Panc1 (cell line): ENCODE measurements around the gene ZBED1. TPM values are rescaled to one million over a fixed set of nuclear protein-coding genes. Genes with fewer than 3 reads are reported as not detected.
"Not testable (repeated sequence)": the region's sequence is repeated elsewhere in the genome, so short reads cannot be mapped to it uniquely, and the experiment has no call there.

Experiments used
- ATAC-seq: fragments of 200-7000 bp; cut with Tn5 transposase; 2 replicates; pipeline ENCODE4 v1.9.1; 2020; ENCODE audit warnings: mild to moderate bottlenecking, moderate library complexity
- BruUV-seq: library from RNA; stranded (reverse); fragments of 400-500 nt; replicated peaks from 2 replicates; lab custom pipeline; 2021; lab: Mats Ljungman, UMichigan
- CTCF ChIA-PET: fragments of 300-600 bp; sonication (Branson Sonifier 250); formaldehyde crosslinking; loops from one replicate; lab custom pipeline; 2022; ENCODE audit warnings: antibody characterized with exemption; lab: Charles Lee
- POLR2A ChIA-PET: fragments of 300-600 bp; sonication (Branson Sonifier 250); formaldehyde crosslinking; loops from one replicate; lab custom pipeline; 2022; ENCODE audit warnings: antibody characterized with exemption; lab: Charles Lee
- DNase-seq: peaks from one replicate; pipeline ENCODE4 v3.0.0-alpha.2; 2010; ENCODE audit warnings: low read depth, low spot score
- H3K27ac ChIP-seq: 2 replicates; pipeline ENCODE4 v1.5.1; 2011; ENCODE audit warnings: mild to moderate bottlenecking, low read length, inconsistent platforms
- H3K27me3 ChIP-seq: fragments of 200-500 bp; sonication (Bioruptor generic); 2 replicates; pipeline ENCODE4 v1.6.0; 2014; ENCODE audit warnings: low read length, inconsistent platforms; ENCODE audit not compliant: control insufficient read depth, insufficient read depth
- H3K36me3 ChIP-seq: fragments of 200-500 bp; sonication (Bioruptor generic); 2 replicates; pipeline ENCODE4 v1.5.1; 2014; ENCODE audit warnings: inconsistent platforms, mild to moderate bottlenecking, low read length, moderate library complexity; ENCODE audit not compliant: control insufficient read depth, insufficient read depth
- H3K4me1 ChIP-seq: 2 replicates; pipeline ENCODE4 v1.5.1; 2011; ENCODE audit warnings: inconsistent platforms, mild to moderate bottlenecking, low read length, moderate library complexity; ENCODE audit not compliant: control insufficient read depth, insufficient read depth
- H3K4me3 ChIP-seq, 2 experiments: 2 replicates each; pipeline ENCODE4 v1.5.1; 2011 to 2012; ENCODE audit warnings: low read depth in 2 of 2, low read length in 2 of 2, mild to moderate bottlenecking in 2 of 2, inconsistent platforms in 1 of 2, moderate library complexity in 1 of 2
- H3K9me3 ChIP-seq: fragments of 200-500 bp; sonication (Bioruptor generic); 2 replicates; pipeline ENCODE4 v1.5.1; 2014; ENCODE audit warnings: low read depth, mild to moderate bottlenecking, inconsistent platforms, low read length, moderate library complexity; ENCODE audit not compliant: control insufficient read depth, insufficient read depth
- POLR2AphosphoS5 ChIP-seq: IDR thresholded peaks from 2 replicates; pipeline ENCODE4 v1.6.1; 2012; ENCODE audit warnings: mild to moderate bottlenecking, low read depth, low read length, moderate library complexity
- SIN3A ChIP-seq: IDR thresholded peaks from 2 replicates; pipeline ENCODE4 v1.6.1; 2012; ENCODE audit warnings: low read depth, mild to moderate bottlenecking, low read length, moderate library complexity, borderline replicate concordance; ENCODE audit not compliant: insufficient read depth
- TCF7L2 ChIP-seq: IDR thresholded peaks from 2 replicates; pipeline ENCODE4 v1.6.1; 2011; ENCODE audit warnings: mild to moderate bottlenecking, low read depth, low read length, inconsistent platforms
- in situ Hi-C: cut with HindIII; loops from 2 replicates; pipeline ENCODE4 v1.10.0; 2016; ENCODE audit warnings: low sequenced_read_pairs, low pct_unique_long_range_greater_than_20kb
- intact Hi-C: fragments of 100-400 bp; cut with micrococcal nuclease; formaldehyde crosslinking; loops from one replicate; pipeline ENCODE4 v1.10.0; 2022; ENCODE audit not compliant: unreplicated experiment
- total RNA-seq: library from RNA; stranded (reverse); gene quantifications from one replicate; pipeline ENCODE4 v1.2.1, GENCODE V29; 2021; ENCODE audit not compliant: unreplicated experiment
- TF ChIP-seq, protein P1 (sequence below): fragments of 450-650 bp; IDR thresholded peaks from 2 replicates; pipeline ENCODE4 v1.5.1; 2017; ENCODE audit warnings: mild to moderate bottlenecking
- TF ChIP-seq, protein P2 (sequence below), 2 experiments: IDR thresholded peaks; 2 replicates each; pipeline ENCODE4 v1.6.1; 2011 to 2012; ENCODE audit warnings: low read depth in 2 of 2, control low read depth in 1 of 2, low read length in 1 of 2, mild to moderate bottlenecking in 1 of 2, moderate library complexity in 1 of 2; ENCODE audit not compliant: insufficient read depth in 1 of 2

Gene ZBED1
- total RNA-seq, 1 experiment from 2014 or later, result 23.9 TPM

DNA sequence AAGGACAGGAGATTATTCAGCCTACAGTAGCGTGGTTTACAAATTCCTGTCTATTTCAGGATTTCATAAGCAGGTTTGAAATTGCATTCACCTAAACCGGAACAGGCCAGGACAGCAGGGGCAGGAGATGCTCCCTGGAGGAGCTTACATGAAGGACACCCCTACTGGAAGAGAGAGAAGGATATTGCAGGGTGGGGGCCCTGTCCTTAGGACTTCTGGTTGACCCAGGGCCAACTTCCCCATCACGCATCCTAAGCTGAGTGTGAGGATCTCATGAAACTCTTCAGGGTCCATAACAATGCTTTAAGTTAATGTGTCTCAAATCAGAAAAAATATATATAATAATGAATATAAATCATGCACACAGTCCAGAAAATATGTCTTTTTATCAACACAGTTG lies 6.4 kb upstream of the ZBED1 start:
- TF ChIP-seq, protein P1, sequence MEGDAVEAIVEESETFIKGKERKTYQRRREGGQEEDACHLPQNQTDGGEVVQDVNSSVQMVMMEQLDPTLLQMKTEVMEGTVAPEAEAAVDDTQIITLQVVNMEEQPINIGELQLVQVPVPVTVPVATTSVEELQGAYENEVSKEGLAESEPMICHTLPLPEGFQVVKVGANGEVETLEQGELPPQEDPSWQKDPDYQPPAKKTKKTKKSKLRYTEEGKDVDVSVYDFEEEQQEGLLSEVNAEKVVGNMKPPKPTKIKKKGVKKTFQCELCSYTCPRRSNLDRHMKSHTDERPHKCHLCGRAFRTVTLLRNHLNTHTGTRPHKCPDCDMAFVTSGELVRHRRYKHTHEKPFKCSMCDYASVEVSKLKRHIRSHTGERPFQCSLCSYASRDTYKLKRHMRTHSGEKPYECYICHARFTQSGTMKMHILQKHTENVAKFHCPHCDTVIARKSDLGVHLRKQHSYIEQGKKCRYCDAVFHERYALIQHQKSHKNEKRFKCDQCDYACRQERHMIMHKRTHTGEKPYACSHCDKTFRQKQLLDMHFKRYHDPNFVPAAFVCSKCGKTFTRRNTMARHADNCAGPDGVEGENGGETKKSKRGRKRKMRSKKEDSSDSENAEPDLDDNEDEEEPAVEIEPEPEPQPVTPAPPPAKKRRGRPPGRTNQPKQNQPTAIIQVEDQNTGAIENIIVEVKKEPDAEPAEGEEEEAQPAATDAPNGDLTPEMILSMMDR, result no peak
- TF ChIP-seq POLR2AphosphoS5, result no peak
- no peak for TF ChIP-seq SIN3A
- TF ChIP-seq, protein P2, sequence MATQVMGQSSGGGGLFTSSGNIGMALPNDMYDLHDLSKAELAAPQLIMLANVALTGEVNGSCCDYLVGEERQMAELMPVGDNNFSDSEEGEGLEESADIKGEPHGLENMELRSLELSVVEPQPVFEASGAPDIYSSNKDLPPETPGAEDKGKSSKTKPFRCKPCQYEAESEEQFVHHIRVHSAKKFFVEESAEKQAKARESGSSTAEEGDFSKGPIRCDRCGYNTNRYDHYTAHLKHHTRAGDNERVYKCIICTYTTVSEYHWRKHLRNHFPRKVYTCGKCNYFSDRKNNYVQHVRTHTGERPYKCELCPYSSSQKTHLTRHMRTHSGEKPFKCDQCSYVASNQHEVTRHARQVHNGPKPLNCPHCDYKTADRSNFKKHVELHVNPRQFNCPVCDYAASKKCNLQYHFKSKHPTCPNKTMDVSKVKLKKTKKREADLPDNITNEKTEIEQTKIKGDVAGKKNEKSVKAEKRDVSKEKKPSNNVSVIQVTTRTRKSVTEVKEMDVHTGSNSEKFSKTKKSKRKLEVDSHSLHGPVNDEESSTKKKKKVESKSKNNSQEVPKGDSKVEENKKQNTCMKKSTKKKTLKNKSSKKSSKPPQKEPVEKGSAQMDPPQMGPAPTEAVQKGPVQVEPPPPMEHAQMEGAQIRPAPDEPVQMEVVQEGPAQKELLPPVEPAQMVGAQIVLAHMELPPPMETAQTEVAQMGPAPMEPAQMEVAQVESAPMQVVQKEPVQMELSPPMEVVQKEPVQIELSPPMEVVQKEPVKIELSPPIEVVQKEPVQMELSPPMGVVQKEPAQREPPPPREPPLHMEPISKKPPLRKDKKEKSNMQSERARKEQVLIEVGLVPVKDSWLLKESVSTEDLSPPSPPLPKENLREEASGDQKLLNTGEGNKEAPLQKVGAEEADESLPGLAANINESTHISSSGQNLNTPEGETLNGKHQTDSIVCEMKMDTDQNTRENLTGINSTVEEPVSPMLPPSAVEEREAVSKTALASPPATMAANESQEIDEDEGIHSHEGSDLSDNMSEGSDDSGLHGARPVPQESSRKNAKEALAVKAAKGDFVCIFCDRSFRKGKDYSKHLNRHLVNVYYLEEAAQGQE (IDR thresholded peaks at IDR 0.05; ENCODE audit: insufficient read depth in 1 of 2, low read depth in 2 of 2, low read length in 1 of 2), result no peak
- no peak for ATAC-seq
- no TSS peak for BruUV-seq
- CTCF ChIA-PET, result no interaction called here
- no peak overlapping the region for H3K4me3 ChIP-seq
- in situ Hi-C loops (no loop called here), intact Hi-C loops (no loop called here)
- no peaks in the 10 kb centered on the region for H3K9me3 ChIP-seq
- DNase-seq, result no peak
- no peaks in the 10 kb centered on the region for H3K36me3 ChIP-seq
- POLR2A ChIA-PET, result no interaction called here
- H3K27me3 ChIP-seq, result no peaks in the 10 kb centered on the region
- no peak overlapping the region for H3K27ac ChIP-seq
- H3K4me1 ChIP-seq, result peaks cover 4% of the 10 kb centered on the region; the same call in 1 of the 2 replicates

DNA sequence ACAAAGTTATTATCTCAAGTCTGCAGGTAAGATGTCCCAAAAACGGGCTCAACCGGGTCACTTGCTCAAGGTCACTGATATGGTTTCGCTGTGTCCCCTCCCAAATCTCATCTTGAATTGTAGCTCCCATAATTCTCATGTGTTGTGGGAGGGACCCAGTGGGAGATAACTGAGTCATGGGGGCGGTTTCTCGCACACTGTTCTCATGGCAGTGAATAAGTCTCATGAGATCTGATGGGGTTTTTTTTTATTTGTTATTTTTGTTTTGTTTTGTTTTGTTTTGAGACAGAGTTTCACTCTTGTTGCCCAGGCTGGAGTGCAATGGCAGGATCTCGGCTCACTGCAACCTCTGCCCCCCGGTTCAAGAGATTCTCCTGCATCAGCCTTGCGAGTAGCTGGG lies 4.6 kb upstream of the ZBED1 start:
- intact Hi-C loops, BruUV-seq, POLR2A ChIA-PET, CTCF ChIA-PET, H3K4me1 ChIP-seq, DNase-seq, H3K27me3 ChIP-seq, ATAC-seq, H3K27ac ChIP-seq, H3K4me3 ChIP-seq, in situ Hi-C loops, H3K9me3 ChIP-seq, H3K36me3 ChIP-seq: not testable (repeated sequence)

DNA sequence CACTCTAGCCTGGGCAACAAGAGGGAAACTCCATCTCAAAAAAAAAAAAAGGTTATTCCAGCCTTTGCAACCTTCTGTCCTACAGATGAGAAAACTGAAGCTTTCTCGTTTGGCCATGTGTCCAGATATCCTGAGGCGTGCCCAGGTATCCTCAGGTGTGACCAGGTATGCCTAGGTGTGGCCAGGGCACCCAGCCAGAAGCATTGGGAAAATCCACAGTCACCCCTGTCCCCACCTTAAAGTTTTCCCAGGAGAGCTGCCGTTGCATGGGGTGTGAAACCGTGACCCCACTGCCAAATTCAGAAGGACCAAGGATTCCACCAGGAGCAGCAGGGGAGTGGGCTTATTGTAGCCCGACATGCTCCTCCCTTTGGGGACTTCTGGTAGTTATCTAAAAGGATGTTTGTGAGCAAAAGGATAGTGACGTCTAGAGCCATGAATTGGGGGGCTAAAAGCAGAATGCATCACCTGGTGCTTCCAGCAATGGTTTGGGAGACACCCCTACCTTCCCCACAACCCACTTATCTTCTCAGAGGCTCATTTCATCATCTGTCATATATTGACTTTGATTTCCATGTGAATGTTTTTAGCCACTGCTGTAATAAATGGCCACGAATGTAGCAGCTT lies 4.0 kb upstream of the ZBED1 start:
- POLR2A ChIA-PET, result no interaction called here
- in situ Hi-C loops (no loop called here), intact Hi-C loops (no loop called here)
- Histone ChIP-seq H3K4me3 (no peak overlapping the region), H3K36me3 (no peaks in the 10 kb centered on the region), H3K4me1 (peaks cover 4% of the 10 kb centered on the region; the same call in 1 of the 2 replicates), H3K27me3 (no peaks in the 10 kb centered on the region), H3K9me3 (no peaks in the 10 kb centered on the region), H3K27ac (no peak overlapping the region)
- no peak for ATAC-seq
- CTCF ChIA-PET, result no interaction called here
- no TSS peak for BruUV-seq
- TF ChIP-seq, protein P2 (IDR thresholded peaks at IDR 0.05; ENCODE audit: insufficient read depth in 1 of 2, low read depth in 2 of 2, low read length in 1 of 2), result no peak
- TF ChIP-seq TCF7L2 (no peak), SIN3A (no peak), POLR2AphosphoS5 (no peak)
- TF ChIP-seq, protein P1, result no peak
- no peak for DNase-seq
